ENCODE data around the gene LIMCH1. TPM values are rescaled to one million over a fixed set of nuclear protein-coding genes. Genes with fewer than 3 reads are reported as not detected.

The LIMCH1 gene
- total and polyA plus RNA-seq, 2 experiments from 2014 or later, result 10.6 to 13.3 TPM

- no peaks in the 10 kb centered on the region for H3K9me2 ChIP-seq (replicated peaks; ENCODE audit: insufficient read depth)
- no peaks in the 10 kb centered on the region for H4K20me1 ChIP-seq (ENCODE audit: insufficient read depth, poor library complexity, severe bottlenecking)
- H3K27ac ChIP-seq, result no peak overlapping the region
- no peaks in the 10 kb centered on the region for H3K27me3 ChIP-seq
- no peaks in the 10 kb centered on the region for H3K79me2 ChIP-seq
- TF ChIP-seq CTCF (IDR thresholded peaks at IDR 0.05; ENCODE audit: poor library complexity), result no peak
- no peak for TF ChIP-seq EZH2phosphoT487 (IDR thresholded peaks at IDR 0.05; ENCODE audit: low read depth, severe bottlenecking, unreplicated experiment)
- no peak for TF ChIP-seq EZH2 (IDR thresholded peaks at IDR 0.05; ENCODE audit: borderline replicate concordance)
- H2AFZ ChIP-seq, result no peak overlapping the region
- H3K9me3 ChIP-seq (ENCODE audit: low read depth), result no peaks in the 10 kb centered on the region
- H3K4me1 ChIP-seq (ENCODE audit: insufficient read depth), result no peaks in the 10 kb centered on the region
- no peaks in the 10 kb centered on the region for H3K36me3 ChIP-seq (replicated peaks; ENCODE audit: insufficient read depth, low read depth)
- peak overlapping the region; percentile 58 for H3K4me2 ChIP-seq
- 45% methylated on average over 2 of the region's 2 CpGs for WGBS (ENCODE audit: low lambda C conversion rate, missing lambda C conversion rate)
- no peak for DNase-seq (ENCODE audit: low spot score)
- H3K4me3 ChIP-seq, result no peak overlapping the region
These were observed 35.0 kb downstream of the LIMCH1 start for GRCh38 chr4:41572956-41573355.

GRCh38 chr4:41573502-41574001, 35.6 kb downstream of the LIMCH1 start:
- no peaks in the 10 kb centered on the region for H3K79me2 ChIP-seq
- H3K27ac ChIP-seq, result no peak overlapping the region
- H3K4me3 ChIP-seq, result no peak overlapping the region
- H4K20me1 ChIP-seq (ENCODE audit: insufficient read depth, poor library complexity, severe bottlenecking), result no peaks in the 10 kb centered on the region
- H3K9me3 ChIP-seq (ENCODE audit: low read depth), result no peaks in the 10 kb centered on the region
- H3K9me2 ChIP-seq (replicated peaks; ENCODE audit: insufficient read depth), result no peaks in the 10 kb centered on the region
- H3K36me3 ChIP-seq (replicated peaks; ENCODE audit: insufficient read depth, low read depth), result no peaks in the 10 kb centered on the region
- H3K27me3 ChIP-seq, result no peaks in the 10 kb centered on the region
- H3K4me2 ChIP-seq, result no peak overlapping the region
- no peak overlapping the region for H2AFZ ChIP-seq
- no peaks in the 10 kb centered on the region for H3K4me1 ChIP-seq (ENCODE audit: insufficient read depth)
- DNase-seq (ENCODE audit: low spot score), result no peak
- TF ChIP-seq CTCF (IDR thresholded peaks at IDR 0.05; ENCODE audit: poor library complexity), result no peak
- no peak for TF ChIP-seq EZH2phosphoT487 (IDR thresholded peaks at IDR 0.05; ENCODE audit: low read depth, severe bottlenecking, unreplicated experiment)
- no peak for TF ChIP-seq EZH2 (IDR thresholded peaks at IDR 0.05; ENCODE audit: borderline replicate concordance)
- 55% methylated on average over 4 of the region's 4 CpGs for WGBS (ENCODE audit: low lambda C conversion rate, missing lambda C conversion rate)

- Histone ChIP-seq H3K4me2 (no peak overlapping the region), H3K79me2 (no peaks in the 10 kb centered on the region), H3K27ac (no peak overlapping the region), H3K9me3 (ENCODE audit: low read depth) (no peaks in the 10 kb centered on the region), H3K9me2 (replicated peaks; ENCODE audit: insufficient read depth) (no peaks in the 10 kb centered on the region), H3K36me3 (replicated peaks; ENCODE audit: insufficient read depth, low read depth) (no peaks in the 10 kb centered on the region), H3K4me1 (ENCODE audit: insufficient read depth) (no peaks in the 10 kb centered on the region), H4K20me1 (ENCODE audit: insufficient read depth, poor library complexity, severe bottlenecking) (no peaks in the 10 kb centered on the region), H2AFZ (no peak overlapping the region), H3K4me3 (no peak overlapping the region), H3K27me3 (no peaks in the 10 kb centered on the region)
- 80% methylated on average over 4 of the region's 4 CpGs for WGBS (ENCODE audit: low lambda C conversion rate, missing lambda C conversion rate)
- TF ChIP-seq CTCF (IDR thresholded peaks at IDR 0.05; ENCODE audit: poor library complexity) (no peak), EZH2phosphoT487 (IDR thresholded peaks at IDR 0.05; ENCODE audit: low read depth, severe bottlenecking, unreplicated experiment) (no peak), EZH2 (IDR thresholded peaks at IDR 0.05; ENCODE audit: borderline replicate concordance) (no peak)
- DNase-seq (ENCODE audit: low spot score), result no peak
These were observed 37.2 kb downstream of the LIMCH1 start for GRCh38 chr4:41575207-41575606.

GRCh38 chr4:41575665-41576064, 37.7 kb downstream of the LIMCH1 start:
- H3K4me3 ChIP-seq, result no peak overlapping the region
- H3K4me2 ChIP-seq, result no peak overlapping the region
- no peak for TF ChIP-seq EZH2phosphoT487 (IDR thresholded peaks at IDR 0.05; ENCODE audit: low read depth, severe bottlenecking, unreplicated experiment)
- no peak for TF ChIP-seq CTCF (IDR thresholded peaks at IDR 0.05; ENCODE audit: poor library complexity)
- TF ChIP-seq EZH2 (IDR thresholded peaks at IDR 0.05; ENCODE audit: borderline replicate concordance), result no peak
- no peaks in the 10 kb centered on the region for H3K9me3 ChIP-seq (ENCODE audit: low read depth)
- no peaks in the 10 kb centered on the region for H3K79me2 ChIP-seq
- H3K27me3 ChIP-seq, result no peaks in the 10 kb centered on the region
- H3K4me1 ChIP-seq (ENCODE audit: insufficient read depth), result no peaks in the 10 kb centered on the region
- no peaks in the 10 kb centered on the region for H3K9me2 ChIP-seq (replicated peaks; ENCODE audit: insufficient read depth)
- no peak for DNase-seq (ENCODE audit: low spot score)
- H3K36me3 ChIP-seq (replicated peaks; ENCODE audit: insufficient read depth, low read depth), result no peaks in the 10 kb centered on the region
- H3K27ac ChIP-seq, result no peak overlapping the region
- H4K20me1 ChIP-seq (ENCODE audit: insufficient read depth, poor library complexity, severe bottlenecking), result no peaks in the 10 kb centered on the region
- 86% methylated on average over 1 of the region's 1 CpG for WGBS (ENCODE audit: low lambda C conversion rate, missing lambda C conversion rate)
- H2AFZ ChIP-seq, result no peak overlapping the region

Measured in hepatocyte (in vitro differentiated cells).